Thyroid gland (tissue), 4 donors: ENCODE measurements around the gene SCYGR6.

Experiments
- CTCF ChIP-seq, 6 experiments: fragments of 200-600 bp in 3 of 6; fragments of 450-650 bp in 3 of 6; sonication (generic) in 3 of 6; IDR thresholded peaks; one replicate each; pipeline ENCODE4 v1.5.1; 2016 to 2019; ENCODE audit warnings: antibody characterized with exemption in 6 of 6, mild to moderate bottlenecking in 2 of 6, inconsistent platforms in 1 of 6, moderate library complexity in 1 of 6
- POLR2A ChIP-seq, 2 donors: fragments of 450-650 bp; IDR thresholded peaks; one replicate each; pipeline ENCODE4 v1.6.1; 2017; ENCODE audit warnings: antibody characterized with exemption in 2 of 2, mild to moderate bottlenecking in 2 of 2, moderate library complexity in 1 of 2

GRCh38 chr2:227717687-227718567, 6.6 kb downstream of the SCYGR6 start, which contains the start of gene SLC19A3:
- TF ChIP-seq CTCF (IDR thresholded peaks at IDR 0.05) (no peak), POLR2A (IDR thresholded peaks at IDR 0.05) (no peak)
